GM12872 (cell line): ENCODE measurements around the gene RFX7.

Source experiments
- TF ChIP-seq, protein P1 (sequence below): IDR thresholded peaks from 3 replicates; pipeline ENCODE4 v1.5.1; 2011; ENCODE audit warnings: low read depth, mild to moderate bottlenecking, low read length, moderate library complexity; ENCODE audit not compliant: insufficient read depth

RFX7 gene

DNA sequence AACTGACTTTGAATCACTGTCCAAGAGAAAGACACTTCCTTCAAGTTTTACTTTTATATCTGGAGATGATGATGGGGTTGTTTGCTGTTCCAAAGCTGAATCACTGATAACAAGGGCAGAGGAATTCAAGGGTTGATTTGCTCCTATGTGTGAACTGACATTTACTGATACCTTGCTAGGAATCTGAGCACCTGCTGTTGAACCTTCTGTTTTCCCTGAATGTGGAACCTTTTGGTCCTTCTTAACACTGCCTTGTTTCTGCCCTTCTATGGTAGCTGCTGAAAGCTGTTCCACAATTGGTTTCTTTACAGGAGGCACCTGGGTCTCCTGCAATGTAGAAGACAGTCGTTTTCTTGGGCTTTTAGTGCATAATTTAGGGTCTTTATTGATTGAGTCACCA lies 148.3 kb downstream of the RFX7 start:
- TF ChIP-seq, protein P1, sequence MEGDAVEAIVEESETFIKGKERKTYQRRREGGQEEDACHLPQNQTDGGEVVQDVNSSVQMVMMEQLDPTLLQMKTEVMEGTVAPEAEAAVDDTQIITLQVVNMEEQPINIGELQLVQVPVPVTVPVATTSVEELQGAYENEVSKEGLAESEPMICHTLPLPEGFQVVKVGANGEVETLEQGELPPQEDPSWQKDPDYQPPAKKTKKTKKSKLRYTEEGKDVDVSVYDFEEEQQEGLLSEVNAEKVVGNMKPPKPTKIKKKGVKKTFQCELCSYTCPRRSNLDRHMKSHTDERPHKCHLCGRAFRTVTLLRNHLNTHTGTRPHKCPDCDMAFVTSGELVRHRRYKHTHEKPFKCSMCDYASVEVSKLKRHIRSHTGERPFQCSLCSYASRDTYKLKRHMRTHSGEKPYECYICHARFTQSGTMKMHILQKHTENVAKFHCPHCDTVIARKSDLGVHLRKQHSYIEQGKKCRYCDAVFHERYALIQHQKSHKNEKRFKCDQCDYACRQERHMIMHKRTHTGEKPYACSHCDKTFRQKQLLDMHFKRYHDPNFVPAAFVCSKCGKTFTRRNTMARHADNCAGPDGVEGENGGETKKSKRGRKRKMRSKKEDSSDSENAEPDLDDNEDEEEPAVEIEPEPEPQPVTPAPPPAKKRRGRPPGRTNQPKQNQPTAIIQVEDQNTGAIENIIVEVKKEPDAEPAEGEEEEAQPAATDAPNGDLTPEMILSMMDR = no peak

DNA sequence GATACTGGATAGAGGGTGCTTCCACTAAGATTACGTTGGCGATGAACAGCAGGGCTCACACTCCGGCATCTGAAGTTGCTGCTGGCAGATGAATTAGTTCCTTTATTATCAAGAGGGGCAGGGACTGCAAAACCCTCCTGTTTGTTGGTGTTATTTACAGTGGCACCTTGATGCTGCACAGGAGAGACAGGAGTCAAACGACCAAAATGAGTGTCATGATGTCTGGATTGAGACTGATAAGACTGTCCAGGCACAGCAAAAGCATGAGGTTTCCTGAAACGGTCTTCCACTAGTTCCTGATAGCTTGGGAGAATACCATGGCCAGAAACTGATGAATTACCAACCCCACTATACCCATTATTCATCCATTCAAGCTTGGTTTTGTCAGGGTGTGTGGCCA lies 149.5 kb downstream of the RFX7 start:
- TF ChIP-seq, protein P1 = no peak

DNA sequence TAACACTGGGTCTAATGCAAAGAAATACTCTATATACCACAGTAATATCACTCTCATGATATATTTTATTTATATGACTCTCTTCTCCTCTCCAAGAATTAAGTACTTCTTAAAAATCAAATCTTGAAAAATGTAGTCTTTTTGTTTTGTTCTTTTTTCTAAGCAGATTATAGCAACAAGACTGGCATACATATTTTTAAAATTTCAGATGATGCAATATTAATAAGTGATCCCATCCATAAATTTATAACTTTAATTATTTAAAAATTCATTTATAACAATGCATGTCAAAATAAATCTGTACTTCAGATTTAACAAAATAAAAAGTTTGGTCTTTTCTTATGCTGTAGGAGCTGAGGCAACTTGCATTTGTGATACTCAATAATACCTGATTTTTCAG lies 155.3 kb downstream of the RFX7 start:
- TF ChIP-seq, protein P1 = no peak

DNA sequence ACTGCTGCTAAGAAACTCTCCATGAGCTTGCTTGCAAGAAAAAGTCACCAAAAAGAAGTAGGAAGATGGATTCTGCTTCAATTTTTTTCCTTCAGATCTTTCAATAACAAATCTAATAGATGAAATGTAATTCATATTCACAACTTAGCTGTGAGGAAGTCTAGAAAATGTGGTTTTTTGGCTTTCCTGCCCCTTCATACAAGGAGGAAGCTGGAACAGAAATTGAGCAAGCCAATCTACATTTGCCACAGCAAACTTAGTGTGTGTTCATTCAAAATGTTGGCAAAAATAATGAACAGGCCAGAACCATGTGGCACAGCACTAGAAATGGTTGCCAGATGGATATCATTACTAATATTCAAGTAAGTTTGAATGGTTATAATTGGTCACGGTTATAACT lies 157.1 kb downstream of the RFX7 start:
- TF ChIP-seq, protein P1 = no peak

DNA sequence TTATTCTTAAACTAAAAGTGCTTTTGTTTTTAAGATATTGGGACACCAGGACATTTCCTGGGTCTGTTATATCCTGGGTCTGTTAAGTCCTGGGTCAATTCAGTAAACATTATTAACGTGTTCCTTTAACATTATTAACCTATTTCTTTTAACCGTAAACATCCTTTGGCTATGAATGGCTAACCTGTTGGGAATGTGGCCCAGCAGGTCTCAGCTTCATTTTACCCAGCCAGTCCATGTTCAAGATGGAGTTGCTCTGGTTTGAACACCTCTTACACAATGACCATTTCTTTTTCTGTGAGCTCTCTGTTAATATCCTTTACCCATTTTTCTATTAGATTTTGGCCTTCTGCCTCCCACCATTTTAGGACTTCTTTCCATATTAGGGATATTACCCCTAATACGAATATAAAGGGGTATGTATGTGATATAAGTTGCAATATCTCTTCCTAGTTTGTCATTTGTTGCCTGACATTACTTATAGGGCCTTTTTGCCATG lies 161.4 kb downstream of the RFX7 start:
- TF ChIP-seq, protein P1 = no peak

DNA sequence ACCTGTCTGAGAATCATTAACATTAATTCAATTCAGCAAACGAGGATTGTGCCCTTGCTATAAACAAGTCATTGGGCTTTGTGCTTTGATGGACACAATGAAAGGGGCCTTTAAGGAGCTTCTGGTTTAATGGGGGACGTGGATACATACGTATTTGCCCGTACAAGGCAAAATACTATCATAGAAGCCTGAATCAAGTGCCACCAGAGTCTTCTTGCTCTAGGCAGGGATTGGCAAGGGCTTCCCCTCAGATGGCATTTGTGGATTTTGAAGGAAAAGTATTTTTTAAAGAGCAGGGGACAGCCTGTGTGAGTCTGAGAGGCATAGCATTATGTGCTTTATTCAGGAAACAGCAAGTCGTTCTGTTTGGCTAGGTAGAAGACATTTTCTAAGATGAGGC lies 166.6 kb downstream of the RFX7 start:
- TF ChIP-seq, protein P1 = no peak

DNA sequence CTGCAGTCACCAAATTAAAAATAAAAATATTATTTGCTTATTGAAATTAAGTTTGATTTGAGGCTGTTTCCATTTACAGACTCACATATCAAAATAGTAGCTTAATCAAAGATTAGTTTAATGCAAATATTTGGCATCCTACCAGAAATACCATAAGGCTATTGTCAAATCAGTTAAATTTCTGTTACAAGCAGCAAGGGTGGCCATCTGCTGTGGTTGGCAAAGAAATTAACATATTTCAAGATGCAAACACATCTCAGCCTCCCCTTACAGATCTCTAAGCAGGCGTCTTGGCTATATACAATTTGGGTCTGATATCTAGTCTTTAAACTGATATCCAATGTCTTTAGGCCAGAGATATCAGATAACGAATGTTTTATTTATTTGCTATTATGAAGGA lies 167.0 kb downstream of the RFX7 start:
- TF ChIP-seq, protein P1 = no peak
